HCT116 (cell line): Measurements from ENCODE around the gene FLRT1. TPM values are rescaled to one million over a fixed set of nuclear protein-coding genes. Genes with fewer than 3 reads are reported as not detected.

Experiments
- ATAC-seq: fragments of 200-7000 bp; cut with Tn5 transposase; 2 replicates; pipeline ENCODE4 v1.9.1; 2020; ENCODE audit warnings: mild to moderate bottlenecking, moderate library complexity
- BruUV-seq: library from RNA; stranded (reverse); fragments of 400-500 nt; replicated peaks from 2 replicates; lab custom pipeline; 2021; lab: Mats Ljungman, UMichigan
- CTCF ChIA-PET: fragments of 300-600 bp; sonication (Branson Sonifier 250); formaldehyde crosslinking; loops from one replicate; lab custom pipeline; 2021; ENCODE audit warnings: antibody characterized with exemption; lab: Charles Lee
- POLR2A ChIA-PET: fragments of 300-600, 350-600 bp; sonication (Branson Sonifier 250); formaldehyde crosslinking; loops from one replicate; lab custom pipeline; 2021; ENCODE audit warnings: antibody characterized with exemption; lab: Charles Lee
- RAD21 ChIA-PET, 2 experiments: fragments of 300-600 bp; sonication (Branson Sonifier 250); formaldehyde crosslinking; loops; one replicate each; lab custom pipeline; 2023; ENCODE audit warnings: low total read pairs in 2 of 2; ENCODE audit not compliant: uncharacterized antibody in 2 of 2, unreplicated experiment in 2 of 2, low non-redundant PET in 1 of 2; lab: Charles Lee
- DNase-seq: peaks from one replicate; pipeline ENCODE4 v3.0.0-alpha.2; 2010; ENCODE audit warnings: low read depth, low spot score
- H2AFZ ChIP-seq: fragments of 200-600 bp; shearing (Covaris generic), sonication (generic); 2 replicates; pipeline ENCODE4 v1.6.1; 2017; ENCODE audit warnings: low read depth, mixed run types, mixed read lengths, antibody characterized with exemption, low read length; ENCODE audit not compliant: poor library complexity, severe bottlenecking
- H3K27ac ChIP-seq: 2 replicates; pipeline ENCODE4 v1.5.1; 2012; ENCODE audit warnings: low read depth, low read length
- H3K27me3 ChIP-seq: fragments of 200-600 bp; sonication (generic); 2 replicates; pipeline ENCODE4 v1.6.1; 2016; ENCODE audit warnings: mixed run types, low read length, mixed read lengths; ENCODE audit not compliant: insufficient read depth
- H3K36me3 ChIP-seq, 2 experiments: fragments of 200-500 bp in 1 of 2; fragments of 200-600 bp in 1 of 2; sonication (Bioruptor generic) in 1 of 2; sonication (generic) in 1 of 2; 2 replicates each; pipeline versions ENCODE4 v1.5.1 to v1.6.1; 2014 to 2016; ENCODE audit warnings: low read length in 2 of 2, inconsistent platforms in 1 of 2, mixed read lengths in 1 of 2, mixed run types in 1 of 2; ENCODE audit not compliant: insufficient read depth in 2 of 2, control insufficient read depth in 1 of 2
- H3K4me1 ChIP-seq, 2 experiments: fragments of 200-600 bp in 1 of 2; sonication (generic) in 1 of 2; 2 replicates each; pipeline versions ENCODE4 v1.5.1 to v1.6.1; 2012 to 2017; ENCODE audit warnings: low read length in 2 of 2, inconsistent platforms in 1 of 2, mild to moderate bottlenecking in 1 of 2, mixed read lengths in 1 of 2, mixed run types in 1 of 2, moderate library complexity in 1 of 2; ENCODE audit not compliant: insufficient read depth in 2 of 2, control insufficient read depth in 1 of 2
- H3K4me2 ChIP-seq: fragments of 200-600 bp; sonication (generic); 2 replicates; pipeline ENCODE4 v1.6.1; 2017; ENCODE audit warnings: mixed run types, low read length, mixed read lengths
- H3K4me3 ChIP-seq, 2 experiments: fragments of 200-600 bp in 1 of 2; sonication (generic) in 1 of 2; replicated peaks in 1 of 2; 2 replicates each; pipeline ENCODE4 v1.5.1; 2011 to 2016; ENCODE audit warnings: low read length in 2 of 2, control low read depth in 1 of 2, low read depth in 1 of 2, mild to moderate bottlenecking in 1 of 2, mixed read lengths in 1 of 2, mixed run types in 1 of 2
- H3K79me2 ChIP-seq: fragments of 200-600 bp; sonication (generic); 2 replicates; pipeline ENCODE4 v1.6.1; 2017; ENCODE audit warnings: mild to moderate bottlenecking, mixed run types, low read length, moderate library complexity, mixed read lengths; ENCODE audit not compliant: insufficient read depth
- H3K9ac ChIP-seq: fragments of 200-600 bp; sonication (generic); 2 replicates; pipeline ENCODE4 v1.6.1; 2016; ENCODE audit warnings: low read length, mixed read lengths
- H3K9me2 ChIP-seq: fragments of 200-600 bp; sonication (generic), shearing (Covaris generic); 2 replicates; pipeline ENCODE4 v1.6.1; 2017; ENCODE audit warnings: mixed run types, mild to moderate bottlenecking, moderate library complexity; ENCODE audit not compliant: insufficient read depth
- H3K9me3 ChIP-seq, 2 experiments: fragments of 200-500 bp in 1 of 2; fragments of 200-600 bp in 1 of 2; sonication (Bioruptor generic) in 1 of 2; sonication (generic) in 1 of 2; 2 replicates each; pipeline ENCODE4 v1.6.1; 2014 to 2017; ENCODE audit warnings: low read length in 2 of 2, mixed read lengths in 2 of 2, inconsistent platforms in 1 of 2, low read depth in 1 of 2, mild to moderate bottlenecking in 1 of 2, mixed run types in 1 of 2, moderate library complexity in 1 of 2; ENCODE audit not compliant: control insufficient read depth in 1 of 2, insufficient read depth in 1 of 2
- H4K20me1 ChIP-seq: fragments of 200-600 bp; sonication (generic), shearing (Covaris generic); 2 replicates; pipeline ENCODE4 v1.6.1; 2017; ENCODE audit warnings: mixed run types, mild to moderate bottlenecking, moderate library complexity; ENCODE audit not compliant: insufficient read depth
- ATF3 ChIP-seq: IDR thresholded peaks from 2 replicates; pipeline ENCODE4 v1.6.1; 2012
- CTCF ChIP-seq, 3 experiments: fragments of 200-600 bp in 1 of 3; sonication (generic) in 1 of 3; IDR thresholded peaks in 2 of 3; conservative IDR thresholded peaks in 1 of 3; 2 replicates each; pipeline ENCODE4 v1.5.1; 2012 to 2017; ENCODE audit warnings: low read depth in 2 of 3, low read length in 2 of 3, antibody characterized with exemption in 1 of 3, borderline replicate concordance in 1 of 3, control low read depth in 1 of 3, mild to moderate bottlenecking in 1 of 3, mixed read lengths in 1 of 3, mixed run types in 1 of 3, moderate library complexity in 1 of 3; ENCODE audit not compliant: insufficient read depth in 1 of 3
- EGR1 ChIP-seq: IDR thresholded peaks from 2 replicates; pipeline ENCODE4 v1.6.1; 2012; ENCODE audit warnings: low read depth
- POLR2A ChIP-seq: IDR thresholded peaks from 2 replicates; pipeline ENCODE4 v1.7.0; 2011; ENCODE audit warnings: borderline replicate concordance; ENCODE audit not compliant: insufficient read depth, insufficient read length; ENCODE audit errors: extremely low read depth
- POLR2AphosphoS5 ChIP-seq: IDR thresholded peaks from 2 replicates; pipeline ENCODE4 v1.6.1; 2011; ENCODE audit warnings: mild to moderate bottlenecking, low read depth, low read length, moderate library complexity
- RAD21 ChIP-seq: IDR thresholded peaks from 2 replicates; pipeline ENCODE4 v1.6.1; 2012; ENCODE audit warnings: low read depth, mild to moderate bottlenecking
- SP1 ChIP-seq: IDR thresholded peaks from 2 replicates; pipeline ENCODE4 v1.6.1; 2012; ENCODE audit warnings: low read depth
- TCF7L2 ChIP-seq: IDR thresholded peaks from 2 replicates; pipeline ENCODE4 v1.7.0; 2011; ENCODE audit warnings: borderline replicate concordance, inconsistent platforms; ENCODE audit not compliant: insufficient read depth, insufficient read length; ENCODE audit errors: extremely low read depth
- ZFX ChIP-seq: fragments of 450-650 bp; IDR thresholded peaks from 2 replicates; pipeline ENCODE4 v1.6.1; 2017
- ZNF274 ChIP-seq: fragments of 200-500 bp; sonication (Bioruptor generic); IDR thresholded peaks from 2 replicates; pipeline ENCODE4 v1.6.1; 2014; ENCODE audit warnings: mild to moderate bottlenecking, low read depth, low read length, inconsistent platforms
- intact Hi-C: fragments of 100-400 bp; cut with micrococcal nuclease; formaldehyde crosslinking; loops from 2 replicates; pipeline ENCODE4 v1.10.0; 2022
- total RNA-seq: library from RNA; stranded (reverse); gene quantifications from one replicate; pipeline ENCODE4 v1.2.1, GENCODE V29; 2021; ENCODE audit not compliant: unreplicated experiment

Gene FLRT1
- total RNA-seq, 1 experiment from 2014 or later, result 0.15 TPM

- no peak for TF ChIP-seq ATF3
- no peak for TF ChIP-seq SP1
- TF ChIP-seq ZFX, result no peak
- TF ChIP-seq EGR1, result no peak
- no peak for TF ChIP-seq POLR2A
- no peak for TF ChIP-seq TCF7L2
- no peak for TF ChIP-seq POLR2AphosphoS5
- TF ChIP-seq RAD21, result no peak
- TF ChIP-seq ZNF274, result no peak
Observed at GRCh38 chr11:63999349-64000025, 36.2 kb upstream of the FLRT1 start (continued).

- no TSS peak for BruUV-seq
- Histone ChIP-seq H3K27me3 (no peaks in the 10 kb centered on the region), H3K4me1 (peaks cover 0 to 5% of the 10 kb centered on the region in 2 experiments; a peak in 1 of 4 replicates), H3K9ac (no peak overlapping the region), H3K4me3 (no peak overlapping the region), H2AFZ (no peak overlapping the region), H3K79me2 (0 out of 2 replicates have a peak, but pooled peaks cover 3% of the 10 kb centered on the region), H3K27ac (no peak overlapping the region), H4K20me1 (no peaks in the 10 kb centered on the region), H3K9me3 (no peaks in the 10 kb centered on the region), H3K36me3 (peaks cover 5 to 21% of the 10 kb centered on the region in 2 experiments; a peak in 3 of 4 replicates), H3K4me2 (no peak overlapping the region), H3K9me2 (no peaks in the 10 kb centered on the region)
- ATAC-seq (no peak), DNase-seq (no peak)
- TF ChIP-seq CTCF (IDR thresholded peaks at IDR 0.05 in 2 of 3, conservative IDR thresholded peaks at IDR 0.05 in 1 of 3; ENCODE audit: borderline replicate concordance in 1 of 3, insufficient read depth in 1 of 3, low read depth in 2 of 3, low read length in 2 of 3) (no peak), ZFX (0 out of 2 replicates have a peak, but pooled peaks have one; percentile 24)
- ChIA-PET POLR2A (no interaction called here), RAD21 (no interaction called here), CTCF (interaction anchor here (1.6 kb wide), 1 partner anchor 8 kb away, joined by 3 read pairs; no protein-coding TSS in a partner anchor)
- intact Hi-C loops, result loop anchor here (10.0 kb wide), 1 partner anchor 145 kb away; no protein-coding TSS in a partner anchor
Observed at GRCh38 chr11:64000026-64000739, 35.5 kb upstream of the FLRT1 start.
